Measurements from ENCODE around the gene GCGR.

DNA sequence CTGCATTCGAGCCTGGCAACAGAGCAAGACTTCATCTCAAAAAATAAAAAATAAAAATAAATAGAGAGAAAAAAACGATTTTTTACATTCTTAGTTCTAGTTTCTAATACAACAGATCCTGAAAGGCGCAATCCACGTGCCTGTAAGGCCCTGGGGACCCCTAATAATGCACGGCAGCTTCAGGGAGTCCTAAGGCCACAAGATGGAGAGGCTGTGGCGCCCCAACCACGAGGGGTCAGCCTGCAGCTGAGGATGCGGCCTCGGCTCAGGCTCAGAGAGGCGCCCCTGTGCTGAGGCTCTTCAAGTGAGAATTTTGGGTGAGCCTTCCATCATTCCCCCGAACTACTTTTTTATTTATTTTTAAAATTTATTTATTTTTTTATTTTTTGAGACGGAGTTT lies 45.5 kb downstream of the GCGR start:
- TF ChIP-seq POLR2A (IDR thresholded peaks at IDR 0.05) (no peak), POLR2AphosphoS5 (IDR thresholded peaks at IDR 0.05) (no peak), EP300 (IDR thresholded peaks at IDR 0.05) (no peak)
- TF ChIP-seq, protein P1, sequence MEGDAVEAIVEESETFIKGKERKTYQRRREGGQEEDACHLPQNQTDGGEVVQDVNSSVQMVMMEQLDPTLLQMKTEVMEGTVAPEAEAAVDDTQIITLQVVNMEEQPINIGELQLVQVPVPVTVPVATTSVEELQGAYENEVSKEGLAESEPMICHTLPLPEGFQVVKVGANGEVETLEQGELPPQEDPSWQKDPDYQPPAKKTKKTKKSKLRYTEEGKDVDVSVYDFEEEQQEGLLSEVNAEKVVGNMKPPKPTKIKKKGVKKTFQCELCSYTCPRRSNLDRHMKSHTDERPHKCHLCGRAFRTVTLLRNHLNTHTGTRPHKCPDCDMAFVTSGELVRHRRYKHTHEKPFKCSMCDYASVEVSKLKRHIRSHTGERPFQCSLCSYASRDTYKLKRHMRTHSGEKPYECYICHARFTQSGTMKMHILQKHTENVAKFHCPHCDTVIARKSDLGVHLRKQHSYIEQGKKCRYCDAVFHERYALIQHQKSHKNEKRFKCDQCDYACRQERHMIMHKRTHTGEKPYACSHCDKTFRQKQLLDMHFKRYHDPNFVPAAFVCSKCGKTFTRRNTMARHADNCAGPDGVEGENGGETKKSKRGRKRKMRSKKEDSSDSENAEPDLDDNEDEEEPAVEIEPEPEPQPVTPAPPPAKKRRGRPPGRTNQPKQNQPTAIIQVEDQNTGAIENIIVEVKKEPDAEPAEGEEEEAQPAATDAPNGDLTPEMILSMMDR (IDR thresholded peaks at IDR 0.05): no peak
